MM.1S (cell line): ENCODE measurements around the gene USP12.

Source experiments
- DNase-seq: peaks from one replicate; pipeline ENCODE4 v3.0.0-alpha.2; 2015
- H2AFZ ChIP-seq: fragments of 300-600 bp; sonication (generic); 2 replicates; pipeline ENCODE4 v1.6.0; 2016; ENCODE audit warnings: antibody characterized with exemption, low read length
- H3F3A ChIP-seq: fragments of 300-600 bp; sonication (generic); 2 replicates; pipeline ENCODE4 v1.6.1; 2016; ENCODE audit warnings: mild to moderate bottlenecking, antibody characterized with exemption, low read length, moderate library complexity, mixed read lengths; ENCODE audit not compliant: insufficient read depth
- H3K27ac ChIP-seq: fragments of 300-600 bp; sonication (generic); 2 replicates; pipeline ENCODE4 v1.5.1; 2016; ENCODE audit warnings: mild to moderate bottlenecking, low read length
- H3K27me3 ChIP-seq: fragments of 300-600 bp; sonication (generic); replicated peaks from 2 replicates; pipeline ENCODE4 v1.6.0; 2016; ENCODE audit warnings: low read length; ENCODE audit not compliant: insufficient read depth
- H3K36me3 ChIP-seq: fragments of 300-600 bp; sonication (generic); replicated peaks from 2 replicates; pipeline ENCODE4 v1.6.1; 2016; ENCODE audit warnings: mild to moderate bottlenecking, low read length, mixed read lengths; ENCODE audit not compliant: insufficient read depth
- H3K4me1 ChIP-seq: fragments of 300-600 bp; sonication (generic); 2 replicates; pipeline ENCODE4 v1.6.1; 2016; ENCODE audit warnings: low read length, mixed read lengths
- H3K4me2 ChIP-seq: fragments of 300-600 bp; sonication (generic); 2 replicates; pipeline ENCODE4 v1.6.0; 2016; ENCODE audit warnings: low read depth, low read length
- H3K4me3 ChIP-seq: fragments of 300-600 bp; sonication (generic); 2 replicates; pipeline ENCODE4 v1.5.1; 2016; ENCODE audit warnings: low read length, mixed read lengths
- H3K79me2 ChIP-seq: fragments of 300-600 bp; sonication (generic); 2 replicates; pipeline ENCODE4 v1.6.1; 2016; ENCODE audit warnings: mixed run types, low read length, mixed read lengths
- H3K9ac ChIP-seq: fragments of 300-600 bp; sonication (generic); 2 replicates; pipeline ENCODE4 v1.6.1; 2016; ENCODE audit warnings: low read length, mixed read lengths
- H3K9me2 ChIP-seq: fragments of 300-600 bp; sonication (generic); replicated peaks from 2 replicates; pipeline ENCODE4 v1.6.1; 2016; ENCODE audit warnings: mild to moderate bottlenecking, low read length, mixed read lengths; ENCODE audit not compliant: insufficient read depth
- H3K9me3 ChIP-seq: fragments of 300-600 bp; sonication (generic); replicated peaks from 2 replicates; pipeline ENCODE4 v1.6.1; 2016; ENCODE audit warnings: mild to moderate bottlenecking, low read length, mixed read lengths; ENCODE audit not compliant: insufficient read depth
- H4K20me1 ChIP-seq: fragments of 300-600 bp; sonication (generic); 2 replicates; pipeline ENCODE4 v1.6.1; 2016; ENCODE audit warnings: mild to moderate bottlenecking, low read length, moderate library complexity, mixed read lengths; ENCODE audit not compliant: insufficient read depth
- CTCF ChIP-seq: fragments of 300-600 bp; sonication (generic); IDR thresholded peaks from 2 replicates; pipeline ENCODE4 v1.5.1; 2016; ENCODE audit warnings: antibody characterized with exemption, low read length, mixed read lengths
- EZH2 ChIP-seq: fragments of 300-600 bp; sonication (generic); optimal IDR thresholded peaks from 2 replicates; pipeline ENCODE3; 2017; ENCODE audit warnings: low read depth, mild to moderate bottlenecking, antibody characterized with exemption, low read length, mixed read lengths
- EZH2phosphoT487 ChIP-seq: fragments of 300-600 bp; sonication (generic); IDR thresholded peaks from 2 replicates; pipeline ENCODE4 v1.6.1; 2018; ENCODE audit warnings: antibody characterized with exemption, low read length

USP12 gene

DNA sequence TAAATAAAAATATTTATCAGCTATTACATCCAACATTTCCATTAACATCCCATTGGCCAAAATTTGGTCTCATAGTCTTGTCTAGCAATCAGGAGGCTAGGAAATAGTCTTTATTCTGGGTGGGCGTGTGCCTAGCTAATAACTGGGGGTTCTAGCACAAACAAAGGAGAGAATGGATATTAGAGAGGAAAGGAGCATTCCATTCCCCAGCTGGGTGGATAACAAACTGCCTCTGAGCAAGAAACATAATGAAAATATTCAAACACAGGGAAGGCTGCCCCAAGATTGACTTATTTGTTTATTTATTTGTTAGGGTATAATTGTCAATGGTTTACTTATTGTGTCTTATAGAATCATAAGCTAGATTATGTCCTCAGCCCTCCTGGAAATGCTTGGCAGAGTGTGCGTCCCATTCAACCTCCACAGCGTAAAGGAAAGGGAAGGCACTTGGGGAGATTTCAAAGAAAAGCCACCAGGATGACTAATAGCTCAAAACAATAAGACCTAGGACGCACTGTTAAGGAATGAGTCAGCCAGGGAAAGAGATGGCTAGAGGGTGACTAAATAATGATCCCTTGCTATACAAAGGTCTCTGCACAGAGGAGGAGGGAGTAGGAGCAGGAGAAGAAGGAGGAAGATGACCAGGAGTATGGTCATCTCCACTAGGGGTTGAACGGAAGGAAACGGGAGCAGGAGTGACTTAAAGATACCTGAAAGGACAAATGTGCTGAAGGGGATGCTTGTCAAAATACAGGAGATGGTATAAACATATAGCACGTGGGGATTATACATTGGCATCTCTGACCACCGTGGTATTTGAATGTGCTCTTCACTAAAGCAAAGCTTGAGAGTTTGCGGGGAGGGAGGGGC is 23.5 kb upstream of the USP12 start:
- H2AFZ ChIP-seq, result no peak overlapping the region
- no peaks in the 10 kb centered on the region for H3K36me3 ChIP-seq
- DNase-seq, result no peak
- no peak overlapping the region for H3K4me2 ChIP-seq
- H3K27ac ChIP-seq, result no peak overlapping the region
- H3K4me1 ChIP-seq, result no peaks in the 10 kb centered on the region
- TF ChIP-seq EZH2phosphoT487, result no peak
- no peak for TF ChIP-seq EZH2
- TF ChIP-seq CTCF, result no peak
- H3F3A ChIP-seq, result no peaks in the 10 kb centered on the region
- H3K9me3 ChIP-seq, result no peaks in the 10 kb centered on the region
- no peaks in the 10 kb centered on the region for H3K79me2 ChIP-seq
- no peaks in the 10 kb centered on the region for H3K27me3 ChIP-seq
- no peaks in the 10 kb centered on the region for H4K20me1 ChIP-seq
- no peaks in the 10 kb centered on the region for H3K9me2 ChIP-seq
- H3K4me3 ChIP-seq, result no peak overlapping the region
- H3K9ac ChIP-seq, result no peak overlapping the region

DNA sequence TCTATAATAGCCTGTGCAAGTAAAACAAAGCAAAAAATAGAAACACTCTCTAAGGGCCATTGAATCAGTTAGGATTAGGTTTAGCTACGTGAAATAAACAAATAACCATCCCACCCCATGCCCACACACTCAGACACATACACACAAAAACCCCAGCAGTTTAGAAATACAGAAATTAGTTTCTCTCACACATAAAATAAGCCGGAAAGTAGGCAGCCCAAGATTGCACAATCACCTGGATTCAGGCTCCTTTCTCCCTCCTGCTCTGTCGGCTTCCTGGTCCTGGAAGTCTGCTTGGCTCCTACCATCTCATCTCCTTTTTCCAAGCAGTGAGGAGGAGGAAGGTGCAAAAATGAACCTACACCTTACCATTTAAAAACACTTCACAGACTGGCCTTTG is 22.6 kb upstream of the USP12 start:
- no peak overlapping the region for H2AFZ ChIP-seq
- TF ChIP-seq EZH2 (no peak), CTCF (no peak), EZH2phosphoT487 (no peak)
- H3K4me2 ChIP-seq, result no peak overlapping the region
- no peaks in the 10 kb centered on the region for H3K9me3 ChIP-seq
- H3K9ac ChIP-seq, result no peak overlapping the region
- no peak for DNase-seq
- no peaks in the 10 kb centered on the region for H3K4me1 ChIP-seq
- no peaks in the 10 kb centered on the region for H4K20me1 ChIP-seq
- H3K79me2 ChIP-seq, result no peaks in the 10 kb centered on the region
- H3K27ac ChIP-seq, result no peak overlapping the region
- no peak overlapping the region for H3K4me3 ChIP-seq
- no peaks in the 10 kb centered on the region for H3K27me3 ChIP-seq
- no peaks in the 10 kb centered on the region for H3K9me2 ChIP-seq
- no peaks in the 10 kb centered on the region for H3K36me3 ChIP-seq
- H3F3A ChIP-seq, result no peaks in the 10 kb centered on the region

DNA sequence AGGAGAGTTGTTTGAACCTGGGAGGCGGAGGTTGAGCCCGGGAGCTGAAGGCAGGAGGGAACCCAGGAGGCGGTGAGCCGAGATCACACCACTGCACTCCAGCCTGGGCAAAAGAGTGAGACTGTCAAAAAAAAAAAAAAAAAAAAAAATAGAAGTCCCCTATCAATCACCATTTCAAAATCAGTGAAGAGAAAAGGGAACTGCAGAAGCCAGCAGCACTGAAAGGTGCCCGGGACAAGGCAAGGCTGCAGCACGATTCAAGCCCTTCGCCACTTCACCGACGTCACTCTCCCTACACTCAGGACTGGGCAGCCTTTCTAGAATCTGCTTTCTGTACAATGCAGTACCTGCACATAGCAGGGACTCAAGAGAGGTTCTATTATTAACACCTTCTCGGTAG is 21.9 kb upstream of the USP12 start:
- no peak overlapping the region for H2AFZ ChIP-seq
- no peak for DNase-seq
- no peaks in the 10 kb centered on the region for H3K9me2 ChIP-seq
- H4K20me1 ChIP-seq, result no peaks in the 10 kb centered on the region
- H3K9ac ChIP-seq, result no peak overlapping the region
- TF ChIP-seq CTCF, result no peak
- no peak for TF ChIP-seq EZH2
- no peaks in the 10 kb centered on the region for H3K9me3 ChIP-seq
- no peak overlapping the region for H3K4me2 ChIP-seq
- no peak overlapping the region for H3K27ac ChIP-seq
- no peaks in the 10 kb centered on the region for H3K79me2 ChIP-seq
- H3F3A ChIP-seq, result no peaks in the 10 kb centered on the region
- no peak overlapping the region for H3K4me3 ChIP-seq
- H3K36me3 ChIP-seq, result no peaks in the 10 kb centered on the region
- H3K4me1 ChIP-seq, result no peaks in the 10 kb centered on the region
- H3K27me3 ChIP-seq, result no peaks in the 10 kb centered on the region
